GM18520 (cell line): ENCODE results near the gene C6orf163.
A peak's percentile ranks its signal among the peaks of the same experiment; 100 is the strongest.

ENCODE experiments used
- ATAC-seq: cut with Tn5 transposase; IDR thresholded peaks from one replicate; pipeline ENCODE4 v1.9.1; 2021; ENCODE audit not compliant: unreplicated experiment

C6orf163 gene

DNA sequence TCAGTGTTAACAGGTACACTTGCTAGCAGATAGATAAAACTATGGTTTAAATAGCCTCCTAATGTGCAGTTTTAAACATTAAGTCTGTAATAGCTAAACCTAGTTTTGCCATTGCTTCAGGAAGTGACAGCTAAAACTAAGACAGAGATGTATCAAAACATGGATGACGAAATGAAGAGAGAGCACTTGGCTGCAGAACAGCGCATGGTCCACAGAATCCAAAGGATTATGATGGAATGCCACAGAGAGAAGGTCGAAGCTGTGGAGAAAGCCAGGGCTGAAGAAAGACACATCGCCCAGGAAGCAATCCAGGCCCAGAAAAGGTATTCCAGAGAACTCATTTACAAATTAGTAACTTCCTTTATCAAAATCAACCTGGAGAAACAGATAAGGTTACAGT lies 11.6 kb downstream of the C6orf163 start:
- no peak for ATAC-seq

DNA sequence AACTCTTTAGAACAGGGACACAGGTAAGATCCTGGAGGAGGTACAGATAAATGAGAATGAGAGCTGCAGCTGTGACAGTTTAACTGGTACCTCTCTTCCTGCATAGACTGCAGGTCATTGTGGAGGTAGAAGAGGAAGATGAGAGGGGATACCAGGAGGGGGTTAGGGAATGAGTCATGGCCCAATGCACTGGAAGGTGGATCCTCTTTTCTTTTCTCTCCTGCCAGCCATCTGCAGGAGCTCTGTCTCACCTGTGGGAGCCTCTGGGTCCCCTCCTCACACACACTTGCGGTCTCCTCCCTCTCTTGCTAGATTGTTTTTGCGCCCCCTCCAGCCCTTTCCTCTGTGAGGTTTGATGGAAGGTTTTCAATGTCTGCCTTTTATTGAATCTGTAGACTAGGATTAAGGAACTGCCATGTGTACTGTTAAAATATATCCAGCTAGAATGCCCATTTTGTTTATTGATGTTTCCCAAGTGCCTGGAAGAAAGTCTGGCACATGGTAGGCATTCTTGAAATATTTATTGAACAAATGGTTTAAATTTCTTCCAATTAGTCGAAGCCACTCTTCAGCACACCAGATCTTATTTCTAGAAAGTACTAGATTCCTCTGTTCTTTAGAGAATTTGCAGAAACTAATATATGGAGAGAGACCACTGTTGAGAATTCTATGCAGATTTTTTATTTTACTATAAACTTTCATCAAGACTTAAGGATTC lies 13.0 kb downstream of the C6orf163 start:
- no peak for ATAC-seq

GRCh38 chr6:87364602-87365252 lies 20.1 kb downstream of the C6orf163 start:
- no peak for ATAC-seq

DNA sequence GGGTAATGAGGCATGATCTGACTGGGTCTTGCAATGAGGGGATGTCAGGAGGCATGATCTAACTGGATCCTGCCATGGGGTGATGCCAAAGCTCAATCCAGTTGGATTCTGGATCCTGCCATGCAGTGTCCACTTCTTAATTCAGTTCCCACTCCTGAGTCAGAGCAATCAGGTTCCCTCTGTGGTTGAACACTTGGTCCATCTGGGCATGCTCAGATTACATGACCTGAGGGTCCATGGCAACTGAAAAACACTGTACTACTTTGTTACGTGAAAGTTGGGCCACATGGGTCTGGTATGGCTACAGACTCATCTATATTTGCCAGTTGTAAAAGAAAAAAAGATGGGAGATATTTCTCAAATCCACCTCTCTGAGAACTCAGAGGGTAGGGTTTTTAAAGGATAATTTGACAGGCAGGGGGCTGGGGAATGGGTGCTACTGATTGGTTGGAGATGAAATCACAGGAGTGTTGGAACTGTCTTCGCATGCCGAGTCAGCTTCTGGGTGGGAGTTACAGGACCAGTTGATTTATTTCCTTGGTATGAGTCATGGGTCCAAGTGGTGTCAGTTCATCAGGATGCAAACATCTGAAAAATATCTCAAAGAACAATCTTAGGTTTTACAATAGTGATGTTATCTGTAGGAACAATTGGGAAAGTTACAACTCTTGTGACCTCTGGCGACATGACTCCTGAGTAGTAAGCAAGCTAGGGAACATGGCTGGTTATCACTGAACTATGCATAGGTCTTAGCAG lies 21.6 kb downstream of the C6orf163 start:
- no peak for ATAC-seq

- no peak for ATAC-seq
These were observed 22.3 kb downstream of the C6orf163 start for GRCh38 chr6:87366899-87367298.

- no peak for ATAC-seq
These were observed 28.8 kb downstream of the C6orf163 start for GRCh38 chr6:87373377-87373776.

DNA sequence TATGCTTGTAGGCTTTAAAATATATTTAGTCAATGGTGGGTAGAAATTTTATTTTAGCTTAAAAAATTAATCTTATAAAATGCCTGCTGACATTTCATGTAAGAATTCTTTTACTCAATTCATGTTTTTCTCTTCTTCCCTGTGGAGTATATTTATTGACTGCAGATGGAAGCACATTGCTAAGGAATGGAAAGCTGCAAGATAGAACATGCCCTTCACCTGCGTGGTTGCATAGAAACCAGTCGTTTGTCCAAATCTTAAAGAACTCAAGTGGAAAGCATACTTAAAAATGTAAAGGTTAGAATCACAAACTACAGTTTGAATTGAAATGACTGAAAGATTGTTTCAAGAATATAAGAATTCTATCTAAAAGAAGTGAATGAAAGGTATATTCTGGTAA lies 30.7 kb downstream of the C6orf163 start:
- no peak for ATAC-seq

DNA sequence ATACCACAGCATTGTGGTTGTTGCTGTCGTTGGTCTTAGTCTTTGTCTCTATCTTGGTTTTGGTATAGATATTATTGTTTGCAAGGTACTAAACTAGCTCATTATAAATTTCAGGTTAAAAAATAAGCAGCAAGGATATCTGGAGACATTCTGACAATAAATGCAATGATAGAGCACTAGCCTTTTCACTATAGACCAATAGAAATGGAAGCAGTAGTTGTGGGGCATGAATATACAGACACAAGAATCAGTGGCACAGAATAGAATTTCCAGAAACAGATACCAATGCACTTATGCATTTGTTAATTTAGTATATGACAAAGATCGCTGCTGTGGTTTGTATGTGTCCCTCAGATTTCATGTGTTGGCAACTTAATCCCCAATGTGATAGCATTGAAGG lies 32.0 kb downstream of the C6orf163 start:
- no peak for ATAC-seq

DNA sequence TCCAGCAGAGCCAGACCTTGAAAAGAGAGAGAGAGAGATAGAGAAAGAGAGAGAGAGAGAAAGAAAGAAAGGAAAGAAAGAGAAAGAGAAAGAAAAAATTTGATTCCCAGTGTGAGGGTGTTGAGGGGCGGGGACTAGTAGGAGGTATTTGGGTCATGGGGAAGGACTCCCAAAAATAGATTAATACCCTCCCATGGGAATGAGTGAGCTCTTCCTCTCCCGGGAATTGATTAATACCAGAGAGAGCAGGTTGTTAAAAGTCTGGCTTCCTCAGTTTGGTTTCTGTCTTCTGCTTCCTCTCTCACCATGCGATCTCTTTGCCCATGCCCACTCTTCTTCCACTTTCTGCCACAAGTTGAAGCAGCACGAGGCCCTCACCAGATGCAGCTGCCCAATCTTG lies 34.3 kb downstream of the C6orf163 start:
- ATAC-seq = no peak

GRCh38 chr6:87382861-87383260 lies 38.2 kb downstream of the C6orf163 start:
- ATAC-seq = no peak

DNA sequence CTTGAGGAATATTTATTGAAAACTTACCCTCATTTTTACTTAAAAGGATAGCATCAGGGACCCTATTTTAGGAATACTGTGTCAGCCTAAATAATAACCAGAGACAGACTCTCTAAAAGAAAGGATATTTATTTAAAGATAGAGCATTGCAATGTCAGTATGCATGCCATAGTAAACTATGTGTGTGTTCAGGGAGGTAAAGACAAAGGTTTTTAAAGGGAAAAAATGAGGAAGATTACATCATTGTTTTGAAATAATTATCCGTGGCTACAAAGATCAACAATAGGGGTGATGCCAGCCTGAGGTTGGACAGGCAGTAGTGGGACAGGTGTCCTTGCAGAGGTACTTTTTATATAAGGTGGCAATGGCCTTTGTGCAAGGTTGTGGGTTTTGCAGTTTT lies 39.4 kb downstream of the C6orf163 start:
- ATAC-seq = no peak

GRCh38 chr6:87384449-87384848 lies 39.8 kb downstream of the C6orf163 start:
- ATAC-seq = no peak

GRCh38 chr6:87391334-87391733 lies 46.7 kb downstream of the C6orf163 start:
- ATAC-seq = no peak

DNA sequence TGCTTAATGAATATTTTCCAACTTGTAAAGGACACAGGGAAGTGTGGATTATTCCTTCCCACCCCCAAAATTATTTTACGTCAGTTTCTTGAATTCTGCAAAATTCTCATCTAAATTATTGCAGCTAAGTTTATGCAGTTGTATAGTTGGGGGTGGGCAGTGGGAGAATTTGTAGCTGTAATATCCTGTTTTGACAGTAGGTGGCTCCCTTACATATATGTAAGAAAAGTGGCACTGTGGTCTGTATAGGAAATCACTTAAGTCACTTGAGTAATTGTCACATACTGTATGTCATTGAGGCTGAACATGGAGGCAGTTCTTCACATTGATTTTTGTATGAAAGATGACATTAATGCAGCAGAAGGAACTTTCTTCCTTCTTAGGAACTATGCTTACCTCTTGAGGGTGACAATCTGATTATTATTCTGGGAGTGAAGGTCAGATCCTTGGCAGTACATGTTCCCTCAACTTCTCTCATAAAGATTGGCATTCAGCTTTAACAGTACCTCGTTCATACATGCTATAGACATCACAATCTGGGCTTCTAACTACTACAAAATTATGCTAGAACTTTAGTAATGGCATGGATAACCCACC lies 48.5 kb downstream of the C6orf163 start:
- ATAC-seq = no peak

DNA sequence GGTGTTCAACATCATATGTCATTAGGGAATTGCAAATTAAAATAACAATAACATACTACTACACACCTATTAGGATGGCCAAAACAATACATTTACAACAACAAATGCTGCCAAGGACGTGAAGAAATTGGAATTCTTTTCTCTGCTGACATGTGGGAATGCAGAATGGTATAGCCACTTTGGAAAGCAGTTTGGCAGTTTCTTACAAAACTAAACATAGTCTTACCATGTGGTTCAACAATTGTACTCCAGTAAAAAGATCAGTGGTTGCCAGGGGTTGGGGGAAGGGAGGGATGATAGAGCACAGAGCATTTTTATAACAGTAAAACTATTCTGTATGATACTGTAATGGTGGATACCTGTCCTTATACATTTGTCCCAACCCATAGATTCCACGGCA lies 50.8 kb downstream of the C6orf163 start:
- ATAC-seq = no peak

DNA sequence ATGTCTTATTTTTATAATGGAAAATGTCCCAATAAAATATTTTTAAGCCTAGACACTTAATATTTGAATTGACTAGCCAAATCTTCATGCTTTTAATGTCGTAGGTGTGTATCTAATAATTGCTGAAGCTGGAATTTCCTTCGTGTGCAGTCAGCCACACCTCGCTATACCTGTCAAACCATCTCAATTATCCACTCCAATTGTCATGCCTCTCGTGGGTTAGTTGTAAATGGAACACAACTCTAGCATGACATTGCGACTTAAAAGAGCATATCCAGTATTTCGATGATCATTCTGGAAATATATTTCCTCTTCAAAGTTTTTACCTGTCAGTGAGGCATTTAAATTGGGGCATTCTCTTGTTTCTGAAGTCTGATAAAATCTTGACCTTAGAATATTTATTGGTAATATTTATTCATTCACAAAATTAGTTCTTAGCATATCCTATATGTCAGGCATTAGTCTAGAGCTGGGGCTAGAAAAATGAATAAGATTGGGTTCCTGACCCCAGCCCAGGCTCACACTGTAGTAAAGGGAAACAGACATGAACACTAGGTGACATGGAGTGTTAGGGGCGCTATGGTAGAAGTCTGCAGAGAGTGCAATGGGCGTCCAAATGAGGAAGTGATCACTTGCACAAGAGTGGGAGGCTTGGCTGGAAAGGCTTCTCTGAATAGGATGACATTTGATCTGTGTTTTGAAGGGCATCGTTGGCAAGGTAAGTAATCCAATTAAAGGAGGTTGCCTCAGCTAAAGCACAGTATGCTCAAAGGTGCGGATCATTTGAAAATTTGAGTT lies 52.2 kb downstream of the C6orf163 start:
- no peak for ATAC-seq

DNA sequence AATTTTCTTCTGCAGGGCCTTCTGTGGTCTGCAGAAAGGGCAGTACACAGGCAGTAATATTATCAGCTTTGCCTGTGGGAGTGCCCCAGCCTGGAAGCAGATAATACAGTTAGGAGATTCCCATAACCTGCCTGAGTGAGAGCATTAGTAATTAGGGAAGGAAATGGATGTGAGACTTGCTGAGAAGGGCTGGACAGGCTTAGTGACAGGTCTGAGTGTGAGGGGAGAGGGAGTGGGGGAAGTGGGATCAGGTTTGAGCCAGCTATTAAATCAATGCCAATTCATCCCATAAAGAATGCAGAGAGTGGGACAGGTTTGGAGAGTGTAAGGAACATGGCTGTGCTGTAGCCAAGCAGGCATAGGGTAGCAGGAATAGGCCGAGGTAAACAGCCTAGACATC lies 53.0 kb downstream of the C6orf163 start:
- ATAC-seq = no peak

DNA sequence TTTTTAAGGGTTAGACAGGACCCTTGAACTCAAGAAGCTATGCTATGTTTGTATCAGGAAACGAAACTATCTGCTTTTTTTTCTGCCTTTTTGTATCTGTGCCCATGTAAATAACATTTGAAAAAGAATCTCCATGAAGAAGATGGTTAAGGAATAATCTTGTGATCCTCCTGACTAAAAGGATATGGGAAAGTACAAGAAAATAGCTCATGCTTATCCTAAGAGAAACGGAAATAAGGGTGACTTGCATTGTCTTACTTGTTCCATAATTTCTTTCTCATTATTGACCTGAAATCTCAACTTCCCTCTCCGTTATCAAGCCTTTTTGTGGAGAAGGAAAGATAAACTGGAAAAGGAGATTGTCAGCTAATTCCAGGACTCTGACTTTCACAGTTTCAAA lies 57.2 kb downstream of the C6orf163 start:
- ATAC-seq = no peak

DNA sequence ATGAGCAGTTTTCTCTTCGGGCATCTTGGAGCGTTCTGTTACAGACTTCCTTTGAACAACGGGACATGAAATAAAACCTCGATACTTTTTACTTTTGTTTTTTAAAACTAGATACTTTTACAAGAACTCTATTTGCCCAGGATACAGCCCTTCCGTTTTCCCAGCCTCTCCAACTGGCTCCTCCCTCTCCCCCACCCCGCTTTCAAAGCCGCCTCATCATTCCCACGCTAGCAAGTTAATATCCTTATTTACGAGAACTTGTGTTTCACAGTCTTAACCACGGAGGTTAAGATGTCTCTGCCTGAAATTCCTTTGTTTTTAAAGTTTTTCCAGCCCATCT lies 62.9 kb downstream of the C6orf163 start:
- ATAC-seq = no peak

GRCh38 chr6:87407901-87408720 lies 63.5 kb downstream of the C6orf163 start, which contains the start of gene CFAP206:
Gene CFAP206, plus strand, starts transcription at chr6:87407972. Its CDS starts 1,868 bp downstream, at chr6:87409840.
- ATAC-seq = peak; percentile 69
